Measurements from ENCODE around the gene UBR1.

The UBR1 gene

GRCh38 chr15:42937143-42937542 is 168.7 kb downstream of the UBR1 start:
- in situ Hi-C loops (cut with HindIII; ENCODE audit: low sequenced_read_pairs): loop anchor here (25.0 kb wide), 1 partner anchor 250 kb away; no protein-coding TSS in a partner anchor
- no peak overlapping the region for H3K4me3 ChIP-seq (ENCODE audit: low read depth, low read length)
- no peak for TF ChIP-seq CTCF (IDR thresholded peaks at IDR 0.05; ENCODE audit: low read depth, low read length, missing control alignments)
- no peak for DNase-seq (ENCODE audit: low read depth)

- in situ Hi-C loops (cut with HindIII; ENCODE audit: low sequenced_read_pairs): loop anchor here (25.0 kb wide), 1 partner anchor 247 kb away; no protein-coding TSS in a partner anchor
- no peak overlapping the region for H3K4me3 ChIP-seq (ENCODE audit: low read depth, low read length)
- no peak for DNase-seq (ENCODE audit: low read depth)
- TF ChIP-seq CTCF (IDR thresholded peaks at IDR 0.05; ENCODE audit: low read depth, low read length, missing control alignments): no peak
Observed at GRCh38 chr15:42933886-42934667, 171.8 kb downstream of the UBR1 start.

- DNase-seq (ENCODE audit: low read depth): no peak
- TF ChIP-seq CTCF (IDR thresholded peaks at IDR 0.05; ENCODE audit: low read depth, low read length, missing control alignments): no peak
- in situ Hi-C loops (cut with HindIII; ENCODE audit: low sequenced_read_pairs): loop anchor here (25.0 kb wide), 1 partner anchor 246 kb away; no protein-coding TSS in a partner anchor
- H3K4me3 ChIP-seq (ENCODE audit: low read depth, low read length): no peak overlapping the region
Observed at GRCh38 chr15:42932833-42933515, 172.9 kb downstream of the UBR1 start.

GRCh38 chr15:42931702-42932486 is 173.9 kb downstream of the UBR1 start:
- in situ Hi-C loops (cut with HindIII; ENCODE audit: low sequenced_read_pairs): loop anchor here (25.0 kb wide), 1 partner anchor 245 kb away; no protein-coding TSS in a partner anchor
- H3K4me3 ChIP-seq (ENCODE audit: low read depth, low read length): no peak overlapping the region
- no peak for TF ChIP-seq CTCF (IDR thresholded peaks at IDR 0.05; ENCODE audit: low read depth, low read length, missing control alignments)
- DNase-seq (ENCODE audit: low read depth): no peak

- in situ Hi-C loops (cut with HindIII; ENCODE audit: low sequenced_read_pairs): loop anchor here (25.0 kb wide), 1 partner anchor 242 kb away; no protein-coding TSS in a partner anchor
- no peak for TF ChIP-seq CTCF (IDR thresholded peaks at IDR 0.05; ENCODE audit: low read depth, low read length, missing control alignments)
- no peak overlapping the region for H3K4me3 ChIP-seq (ENCODE audit: low read depth, low read length)
- DNase-seq (ENCODE audit: low read depth): no peak
Observed at GRCh38 chr15:42929306-42929848, 176.5 kb downstream of the UBR1 start.

GRCh38 chr15:42921342-42921731 is 184.5 kb downstream of the UBR1 start:
- no peak for TF ChIP-seq CTCF (IDR thresholded peaks at IDR 0.05; ENCODE audit: low read depth, low read length, missing control alignments)
- no peak for DNase-seq (ENCODE audit: low read depth)
- H3K4me3 ChIP-seq (ENCODE audit: low read depth, low read length): peak overlapping the region; percentile 53
- in situ Hi-C loops (cut with HindIII; ENCODE audit: low sequenced_read_pairs): loop anchor here (25.0 kb wide), 1 partner anchor 109 kb away; no protein-coding TSS in a partner anchor
